Neural progenitor cell (in vitro differentiated cells): ENCODE measurements around the gene RAD23B.

Experiments
- CTCF ChIP-seq: fragments of 200-600 bp; sonication (generic); IDR thresholded peaks from 2 replicates; pipeline ENCODE4 v1.5.1; 2017; ENCODE audit warnings: antibody characterized with exemption, mild to moderate bottlenecking
- EZH2 ChIP-seq: fragments of 200-600 bp; sonication (generic); IDR thresholded peaks from 2 replicates; pipeline ENCODE4 v1.6.1; 2017; ENCODE audit warnings: antibody characterized with exemption, mild to moderate bottlenecking, moderate library complexity
- EZH2phosphoT487 ChIP-seq: fragments of 200-600 bp; sonication (generic); IDR thresholded peaks from 2 replicates; pipeline ENCODE4 v1.6.1; 2017; ENCODE audit warnings: antibody characterized with exemption

- no peak for TF ChIP-seq CTCF
- no peak for TF ChIP-seq EZH2
- no peak for TF ChIP-seq EZH2phosphoT487
Measured at GRCh38 chr9:107269254-107269653, 13.8 kb upstream of the RAD23B start.
